HCT116 (cell line): ENCODE data around the gene TNFSF13B. TPM values are rescaled to one million over a fixed set of nuclear protein-coding genes. Genes with fewer than 3 reads are reported as not detected.

Experiments
- ATAC-seq: fragments of 200-7000 bp; cut with Tn5 transposase; 2 replicates; pipeline ENCODE4 v1.9.1; 2020; ENCODE audit warnings: mild to moderate bottlenecking, moderate library complexity
- BruUV-seq: library from RNA; stranded (reverse); fragments of 400-500 nt; replicated peaks from 2 replicates; lab custom pipeline; 2021; lab: Mats Ljungman, UMichigan
- CTCF ChIA-PET: fragments of 300-600 bp; sonication (Branson Sonifier 250); formaldehyde crosslinking; loops from one replicate; lab custom pipeline; 2021; ENCODE audit warnings: antibody characterized with exemption; lab: Charles Lee
- POLR2A ChIA-PET: fragments of 300-600, 350-600 bp; sonication (Branson Sonifier 250); formaldehyde crosslinking; loops from one replicate; lab custom pipeline; 2021; ENCODE audit warnings: antibody characterized with exemption; lab: Charles Lee
- RAD21 ChIA-PET, 2 experiments: fragments of 300-600 bp; sonication (Branson Sonifier 250); formaldehyde crosslinking; loops; one replicate each; lab custom pipeline; 2023; ENCODE audit warnings: low total read pairs in 2 of 2; ENCODE audit not compliant: uncharacterized antibody in 2 of 2, unreplicated experiment in 2 of 2, low non-redundant PET in 1 of 2; lab: Charles Lee
- DNase-seq: peaks from one replicate; pipeline ENCODE4 v3.0.0-alpha.2; 2010; ENCODE audit warnings: low read depth, low spot score
- H2AFZ ChIP-seq: fragments of 200-600 bp; shearing (Covaris generic), sonication (generic); 2 replicates; pipeline ENCODE4 v1.6.1; 2017; ENCODE audit warnings: low read depth, mixed run types, mixed read lengths, antibody characterized with exemption, low read length; ENCODE audit not compliant: poor library complexity, severe bottlenecking
- H3K27ac ChIP-seq: 2 replicates; pipeline ENCODE4 v1.5.1; 2012; ENCODE audit warnings: low read depth, low read length
- H3K27me3 ChIP-seq: fragments of 200-600 bp; sonication (generic); 2 replicates; pipeline ENCODE4 v1.6.1; 2016; ENCODE audit warnings: mixed run types, low read length, mixed read lengths; ENCODE audit not compliant: insufficient read depth
- H3K36me3 ChIP-seq, 2 experiments: fragments of 200-500 bp in 1 of 2; fragments of 200-600 bp in 1 of 2; sonication (Bioruptor generic) in 1 of 2; sonication (generic) in 1 of 2; 2 replicates each; pipeline versions ENCODE4 v1.5.1 to v1.6.1; 2014 to 2016; ENCODE audit warnings: low read length in 2 of 2, inconsistent platforms in 1 of 2, mixed read lengths in 1 of 2, mixed run types in 1 of 2; ENCODE audit not compliant: insufficient read depth in 2 of 2, control insufficient read depth in 1 of 2
- H3K4me1 ChIP-seq, 2 experiments: fragments of 200-600 bp in 1 of 2; sonication (generic) in 1 of 2; 2 replicates each; pipeline versions ENCODE4 v1.5.1 to v1.6.1; 2012 to 2017; ENCODE audit warnings: low read length in 2 of 2, inconsistent platforms in 1 of 2, mild to moderate bottlenecking in 1 of 2, mixed read lengths in 1 of 2, mixed run types in 1 of 2, moderate library complexity in 1 of 2; ENCODE audit not compliant: insufficient read depth in 2 of 2, control insufficient read depth in 1 of 2
- H3K4me2 ChIP-seq: fragments of 200-600 bp; sonication (generic); 2 replicates; pipeline ENCODE4 v1.6.1; 2017; ENCODE audit warnings: mixed run types, low read length, mixed read lengths
- H3K4me3 ChIP-seq, 2 experiments: fragments of 200-600 bp in 1 of 2; sonication (generic) in 1 of 2; replicated peaks in 1 of 2; 2 replicates each; pipeline ENCODE4 v1.5.1; 2011 to 2016; ENCODE audit warnings: low read length in 2 of 2, control low read depth in 1 of 2, low read depth in 1 of 2, mild to moderate bottlenecking in 1 of 2, mixed read lengths in 1 of 2, mixed run types in 1 of 2
- H3K79me2 ChIP-seq: fragments of 200-600 bp; sonication (generic); 2 replicates; pipeline ENCODE4 v1.6.1; 2017; ENCODE audit warnings: mild to moderate bottlenecking, mixed run types, low read length, moderate library complexity, mixed read lengths; ENCODE audit not compliant: insufficient read depth
- H3K9ac ChIP-seq: fragments of 200-600 bp; sonication (generic); 2 replicates; pipeline ENCODE4 v1.6.1; 2016; ENCODE audit warnings: low read length, mixed read lengths
- H3K9me2 ChIP-seq: fragments of 200-600 bp; sonication (generic), shearing (Covaris generic); 2 replicates; pipeline ENCODE4 v1.6.1; 2017; ENCODE audit warnings: mixed run types, mild to moderate bottlenecking, moderate library complexity; ENCODE audit not compliant: insufficient read depth
- H3K9me3 ChIP-seq, 2 experiments: fragments of 200-500 bp in 1 of 2; fragments of 200-600 bp in 1 of 2; sonication (Bioruptor generic) in 1 of 2; sonication (generic) in 1 of 2; 2 replicates each; pipeline ENCODE4 v1.6.1; 2014 to 2017; ENCODE audit warnings: low read length in 2 of 2, mixed read lengths in 2 of 2, inconsistent platforms in 1 of 2, low read depth in 1 of 2, mild to moderate bottlenecking in 1 of 2, mixed run types in 1 of 2, moderate library complexity in 1 of 2; ENCODE audit not compliant: control insufficient read depth in 1 of 2, insufficient read depth in 1 of 2
- H4K20me1 ChIP-seq: fragments of 200-600 bp; sonication (generic), shearing (Covaris generic); 2 replicates; pipeline ENCODE4 v1.6.1; 2017; ENCODE audit warnings: mixed run types, mild to moderate bottlenecking, moderate library complexity; ENCODE audit not compliant: insufficient read depth
- ATF3 ChIP-seq: IDR thresholded peaks from 2 replicates; pipeline ENCODE4 v1.6.1; 2012
- CEBPB ChIP-seq: IDR thresholded peaks from 2 replicates; pipeline ENCODE4 v1.6.1; 2012; ENCODE audit warnings: low read depth
- ELF1 ChIP-seq: IDR thresholded peaks from 2 replicates; pipeline ENCODE4 v1.6.1; 2012; ENCODE audit warnings: low read depth, borderline replicate concordance
- EZH2 ChIP-seq: fragments of 200-600 bp; sonication (generic); IDR thresholded peaks from 2 replicates; pipeline ENCODE4 v1.6.1; 2017; ENCODE audit warnings: antibody characterized with exemption, mixed run types
- EZH2phosphoT487 ChIP-seq: fragments of 200-600 bp; IDR thresholded peaks from 2 replicates; pipeline ENCODE4 v1.6.1; 2018; ENCODE audit warnings: antibody characterized with exemption, borderline replicate concordance
- FOSL1 ChIP-seq: IDR thresholded peaks from 2 replicates; pipeline ENCODE4 v1.6.1; 2012; ENCODE audit warnings: low read depth
- JUND ChIP-seq: IDR thresholded peaks from 2 replicates; pipeline ENCODE4 v1.6.1; 2012
- POLR2AphosphoS5 ChIP-seq: IDR thresholded peaks from 2 replicates; pipeline ENCODE4 v1.6.1; 2011; ENCODE audit warnings: mild to moderate bottlenecking, low read depth, low read length, moderate library complexity
- RAD21 ChIP-seq: IDR thresholded peaks from 2 replicates; pipeline ENCODE4 v1.6.1; 2012; ENCODE audit warnings: low read depth, mild to moderate bottlenecking
- REST ChIP-seq: IDR thresholded peaks from 2 replicates; pipeline ENCODE4 v1.6.1; 2012; ENCODE audit warnings: low read depth
- SIN3A ChIP-seq: IDR thresholded peaks from 2 replicates; pipeline ENCODE4 v1.6.1; 2012; ENCODE audit warnings: low read depth
- SP1 ChIP-seq: IDR thresholded peaks from 2 replicates; pipeline ENCODE4 v1.6.1; 2012; ENCODE audit warnings: low read depth
- SRF ChIP-seq: IDR thresholded peaks from 2 replicates; pipeline ENCODE4 v1.6.1; 2012; ENCODE audit warnings: low read depth
- YY1 ChIP-seq: IDR thresholded peaks from 2 replicates; pipeline ENCODE4 v1.6.1; 2011; ENCODE audit warnings: low read length, low read depth, moderate library complexity, mild to moderate bottlenecking; ENCODE audit not compliant: insufficient replicate concordance; ENCODE audit errors: extremely low read depth
- ZFX ChIP-seq: fragments of 450-650 bp; IDR thresholded peaks from 2 replicates; pipeline ENCODE4 v1.6.1; 2017
- ZNF274 ChIP-seq: fragments of 200-500 bp; sonication (Bioruptor generic); IDR thresholded peaks from 2 replicates; pipeline ENCODE4 v1.6.1; 2014; ENCODE audit warnings: mild to moderate bottlenecking, low read depth, low read length, inconsistent platforms
- intact Hi-C: fragments of 100-400 bp; cut with micrococcal nuclease; formaldehyde crosslinking; loops from 2 replicates; pipeline ENCODE4 v1.10.0; 2022
- total RNA-seq: library from RNA; stranded (reverse); gene quantifications from one replicate; pipeline ENCODE4 v1.2.1, GENCODE V29; 2021; ENCODE audit not compliant: unreplicated experiment

TNFSF13B gene
- total RNA-seq, 1 experiment from 2014 or later = 1.3 TPM

- TF ChIP-seq ZNF274 (no peak), REST (no peak), CEBPB (no peak)
- TF ChIP-seq, all 23 proteins: peak for 0
Observed at GRCh38 chr13:108276060-108276459, 6.5 kb downstream of the TNFSF13B start (continued).

- Histone ChIP-seq H2AFZ (no peak overlapping the region), H3K9me3 (no peaks in the 10 kb centered on the region), H3K27ac (no peak overlapping the region), H3K4me2 (no peak overlapping the region), H3K27me3 (no peaks in the 10 kb centered on the region; the same call in 1 of the 2 replicates), H3K4me1 (no peaks in the 10 kb centered on the region), H3K36me3 (no peaks in the 10 kb centered on the region), H4K20me1 (no peaks in the 10 kb centered on the region), H3K9me2 (no peaks in the 10 kb centered on the region), H3K79me2 (no peaks in the 10 kb centered on the region), H3K9ac (no peak overlapping the region), H3K4me3 (no peak overlapping the region)
- ChIA-PET RAD21 (no interaction called here), POLR2A (interaction anchor here (0.5 kb wide), 1 partner anchor 1230 kb away, joined by 3 read pairs; no protein-coding TSS in a partner anchor), CTCF (no interaction called here)
- TF ChIP-seq ATF3 = no peak
- TF ChIP-seq EZH2 = no peak
- TF ChIP-seq SRF = no peak
- no peak for TF ChIP-seq POLR2AphosphoS5
- TF ChIP-seq ELF1 = no peak
- no peak for TF ChIP-seq FOSL1
- no peak for TF ChIP-seq SP1
- no peak for TF ChIP-seq CEBPB
- TF ChIP-seq EZH2phosphoT487 = no peak
- no peak for TF ChIP-seq YY1
- TF ChIP-seq RAD21 = no peak
- no peak for TF ChIP-seq ZFX
- TF ChIP-seq SIN3A = no peak
- no peak for TF ChIP-seq JUND
- no peak for ATAC-seq
- DNase-seq = no peak
- BruUV-seq = no TSS peak
- intact Hi-C loops = no loop called here
Observed at GRCh38 chr13:108278466-108278865, 8.9 kb downstream of the TNFSF13B start.
